Mucosa of descending colon (tissue), 3 donors: ENCODE data around the gene SWAP70. TPM values are rescaled to one million over a fixed set of nuclear protein-coding genes. Genes with fewer than 3 reads are reported as not detected.

Source experiments
- ATAC-seq: fragments of 200-7000 bp; cut with Tn5 transposase; one replicate; pipeline ENCODE4 v1.9.1; 2020; ENCODE audit warnings: mild to moderate bottlenecking, moderate library complexity
- DNase-seq, 3 donors: peaks; one replicate each; pipeline ENCODE4 v3.0.0-alpha.2; 2020
- H3K36me3 ChIP-seq: fragments of 200-600 bp; one replicate; pipeline ENCODE4 v1.8.0; 2021; ENCODE audit warnings: low read depth, mild to moderate bottlenecking
- H3K4me1 ChIP-seq: fragments of 200-600 bp; one replicate; pipeline ENCODE4 v1.8.0; 2021; ENCODE audit warnings: low read depth, mild to moderate bottlenecking
- H3K4me3 ChIP-seq: fragments of 200-600 bp; one replicate; pipeline ENCODE4 v1.8.0; 2021; ENCODE audit warnings: mild to moderate bottlenecking
- H3K9me3 ChIP-seq: fragments of 200-600 bp; one replicate; pipeline ENCODE4 v1.8.0; 2021; ENCODE audit warnings: mild to moderate bottlenecking
- CTCF ChIP-seq: fragments of 200-600 bp; IDR thresholded peaks from one replicate; pipeline ENCODE4 v1.8.0; 2022; ENCODE audit warnings: antibody characterized with exemption, mild to moderate bottlenecking
- intact Hi-C, 2 donors: fragments of 100-400 bp; cut with DNase I in 1 of 2; cut with micrococcal nuclease in 1 of 2; formaldehyde crosslinking; loops; one replicate each; pipeline versions ENCODE4 v1.11.0 to v1.11.1; 2022; cut with DNase I, micrococcal nuclease
- total RNA-seq, 3 donors: library from RNA; stranded (reverse); fragmentation: NEBNext Ultra II Directional in 2 of 3; extraction: Animal tissue kit (Norgen Biotek cat#: 25700) in 2 of 3; gene quantifications; one replicate each; pipeline versions ENCODE4 v1.2.1 to v1.2.4, GENCODE V29; 2021 to 2023
- donor health status: DM: no; HTN: no; CAD: no; lungs with moderate emphysema.
- donor health status: DM: no; HTN: no; CAD: no.
- donor health status: DM: no; HTN: yes; CAD: no.

SWAP70 gene
- total RNA-seq, 3 donors from 2014 or later: 16.0 to 29.1 (median 19.7) TPM

DNA sequence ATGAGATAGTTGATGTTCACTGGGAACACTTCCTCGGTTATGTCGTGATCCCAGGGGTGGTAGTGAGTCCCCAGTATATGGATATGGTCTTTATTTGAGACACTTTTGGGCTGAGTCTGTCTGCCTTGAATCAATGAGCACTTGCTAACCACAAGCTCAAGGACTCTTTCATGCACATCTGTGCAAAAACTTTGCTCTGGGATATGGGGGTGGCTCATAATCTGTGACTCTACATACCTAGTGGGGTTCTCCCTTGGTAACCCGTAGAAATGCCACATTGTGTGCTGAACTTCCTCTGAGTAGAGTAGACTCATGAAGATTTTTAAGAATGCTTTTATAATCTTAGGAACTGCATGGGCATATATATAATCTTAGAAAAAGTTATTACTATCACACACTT lies 69.3 kb downstream of the SWAP70 start:
- H3K4me1 ChIP-seq: no peaks in the 10 kb centered on the region
- TF ChIP-seq CTCF: no peak
- H3K4me3 ChIP-seq: no peak overlapping the region
- intact Hi-C loops: no loop called here
- ATAC-seq (no peak), DNase-seq (no peak)
- H3K36me3 ChIP-seq: no peaks in the 10 kb centered on the region
- no peaks in the 10 kb centered on the region for H3K9me3 ChIP-seq

DNA sequence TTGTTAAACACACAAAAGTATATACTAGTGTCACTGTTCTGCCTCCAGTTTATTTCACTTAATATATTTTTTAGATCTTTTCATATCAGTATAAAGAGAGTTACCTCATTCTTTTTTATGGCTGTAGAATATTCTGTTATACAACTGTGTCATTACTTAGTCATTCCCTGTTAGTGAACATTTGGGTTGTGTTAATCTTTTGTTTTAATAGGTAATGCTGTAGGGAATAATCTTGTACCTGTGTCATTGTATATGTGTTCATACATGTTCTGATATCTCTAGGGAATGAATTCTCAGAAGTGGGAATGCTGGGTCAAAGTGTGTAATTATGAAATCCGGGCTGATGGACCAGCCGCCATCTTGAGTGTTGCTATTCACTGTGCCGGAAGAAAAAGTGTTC lies 71.4 kb downstream of the SWAP70 start:
- ATAC-seq: no peak
- no peaks in the 10 kb centered on the region for H3K4me1 ChIP-seq
- TF ChIP-seq CTCF: no peak
- intact Hi-C loops: no loop called here
- no peaks in the 10 kb centered on the region for H3K9me3 ChIP-seq
- no peaks in the 10 kb centered on the region for H3K36me3 ChIP-seq
- no peak for DNase-seq
- no peak overlapping the region for H3K4me3 ChIP-seq

- TF ChIP-seq CTCF: no peak
- no peak overlapping the region for H3K4me3 ChIP-seq
- peaks cover 3% of the 10 kb centered on the region for H3K4me1 ChIP-seq
- ATAC-seq: no peak
- no peaks in the 10 kb centered on the region for H3K36me3 ChIP-seq
- no peak for DNase-seq
- H3K9me3 ChIP-seq: no peaks in the 10 kb centered on the region
- intact Hi-C loops: no loop called here
Measured at GRCh38 chr11:9735919-9736318, 72.0 kb downstream of the SWAP70 start.

GRCh38 chr11:9736365-9736764 lies 72.5 kb downstream of the SWAP70 start:
- no peak for TF ChIP-seq CTCF
- no peak overlapping the region for H3K4me3 ChIP-seq
- H3K36me3 ChIP-seq: no peaks in the 10 kb centered on the region
- H3K4me1 ChIP-seq: peaks cover 3% of the 10 kb centered on the region
- intact Hi-C loops: no loop called here
- ATAC-seq: no peak
- no peaks in the 10 kb centered on the region for H3K9me3 ChIP-seq
- DNase-seq: no peak

DNA sequence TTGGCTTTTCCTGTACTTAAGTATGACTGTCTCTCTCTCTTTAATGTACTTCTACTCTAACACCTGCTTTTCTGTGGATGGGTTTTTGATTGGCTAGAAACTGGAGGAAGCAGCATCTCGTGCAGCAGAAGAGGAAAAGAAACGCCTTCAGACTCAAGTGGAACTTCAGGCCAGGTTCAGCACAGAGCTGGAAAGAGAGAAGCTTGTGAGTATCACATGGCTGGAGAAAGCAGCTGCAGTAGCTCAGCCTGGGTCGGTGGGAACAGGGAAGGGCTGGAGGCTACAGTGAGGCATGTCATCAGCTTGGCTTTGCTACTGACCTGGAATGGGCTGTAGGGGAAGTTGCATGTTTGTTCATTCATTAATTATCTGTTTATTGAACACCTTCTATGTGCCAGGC lies 74.2 kb downstream of the SWAP70 start:
- Histone ChIP-seq H3K4me1 (peaks cover 3% of the 10 kb centered on the region), H3K4me3 (no peak overlapping the region), H3K9me3 (no peaks in the 10 kb centered on the region), H3K36me3 (no peaks in the 10 kb centered on the region)
- no peak for TF ChIP-seq CTCF
- DNase-seq: no peak
- ATAC-seq: peak; percentile 50
- intact Hi-C loops: no loop called here

DNA sequence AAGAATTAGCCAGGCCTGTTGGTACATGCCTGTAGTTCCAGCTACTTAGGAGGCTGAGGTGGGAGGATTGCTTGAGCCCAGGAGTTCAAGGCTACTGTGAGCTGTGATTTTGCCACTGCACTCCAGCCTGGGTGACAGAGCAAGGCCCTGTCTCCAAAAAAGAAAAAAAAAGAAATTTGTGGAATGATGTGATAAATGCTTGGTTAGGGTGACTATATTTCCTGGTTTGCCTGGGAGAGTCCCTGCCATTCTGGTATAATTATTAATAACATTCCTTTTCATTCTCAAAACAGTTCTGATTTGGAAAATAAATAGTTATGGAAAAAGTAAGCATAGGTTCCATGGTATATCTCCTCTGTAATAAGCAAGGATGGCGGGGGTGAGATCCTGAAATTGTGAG lies 74.8 kb downstream of the SWAP70 start:
- intact Hi-C loops: no loop called here
- TF ChIP-seq CTCF: no peak
- Histone ChIP-seq H3K4me3 (no peak overlapping the region), H3K9me3 (no peaks in the 10 kb centered on the region), H3K36me3 (no peaks in the 10 kb centered on the region), H3K4me1 (peaks cover 3% of the 10 kb centered on the region)
- DNase-seq (no peak), ATAC-seq (no peak)
